Measurements from ENCODE around the gene MAGI2. TPM values are rescaled to one million over a fixed set of nuclear protein-coding genes. Genes with fewer than 3 reads are reported as not detected.
"Not testable (repeated sequence)": the region's sequence is repeated elsewhere in the genome, so short reads cannot be mapped to it uniquely, and the experiment has no call there.

MAGI2 gene
- total and polyA plus RNA-seq, 2 donors (not counting 3 experiments of a cell fraction or from before 2014, with no cell fraction given): 0.28 to 6.0 TPM

- FAIRE-seq (no peak), DNase-seq (ENCODE audit: low read depth, low spot score) (no peak)
- POLR2A ChIA-PET: no interaction called here
- H3K9ac ChIP-seq (replicated peaks; ENCODE audit: extremely low read depth, insufficient read depth, low read length): no peak overlapping the region
- no peaks in the 10 kb centered on the region for H3K9me3 ChIP-seq (replicated peaks; ENCODE audit: control insufficient read depth, insufficient read depth, low read length)
- dilution Hi-C loops (cut with MboI; ENCODE audit: extremely low pct_ligation_motif_present, low sequenced_read_pairs): no loop called here
- H4K20me1 ChIP-seq (replicated peaks; ENCODE audit: control insufficient read depth, extremely low read depth, insufficient read depth, low read length): no peaks in the 10 kb centered on the region
- no peak overlapping the region for H3K27ac ChIP-seq (ENCODE audit: insufficient read depth, low read depth, low read length)
- no peaks in the 10 kb centered on the region for H3K79me2 ChIP-seq (ENCODE audit: control insufficient read depth, insufficient read depth, low read length)
- H3K4me1 ChIP-seq (ENCODE audit: control insufficient read depth, extremely low read depth, insufficient read depth, low read length): no peaks in the 10 kb centered on the region
- CTCF ChIA-PET: interaction anchor here (0.8 kb wide), 1 partner anchor 11 kb away, joined by 3 read pairs; no protein-coding TSS in a partner anchor
- H3K4me3 ChIP-seq (replicated peaks in 1 of 3; ENCODE audit: insufficient read depth in 1 of 3, low read depth in 1 of 3, low read length in 3 of 3): no peak overlapping the region
- no peaks in the 10 kb centered on the region for H3K27me3 ChIP-seq (ENCODE audit: control insufficient read depth in 2 of 2, insufficient read depth in 2 of 2, low read length in 2 of 2)
- H3K4me2 ChIP-seq (ENCODE audit: insufficient read depth, low read length): no peak overlapping the region
- no peaks in the 10 kb centered on the region for H3K9me1 ChIP-seq (replicated peaks; ENCODE audit: control insufficient read depth, extremely low read depth, insufficient read depth, low read length)
- intact Hi-C loops (cut with micrococcal nuclease): no loop called here
- no peaks in the 10 kb centered on the region for H3K36me3 ChIP-seq (ENCODE audit: control insufficient read depth in 2 of 2, extremely low read depth in 1 of 2, insufficient read depth in 2 of 2, low read length in 2 of 2)
- TF ChIP-seq CTCF (IDR thresholded peaks at IDR 0.05; ENCODE audit: extremely low read depth in 1 of 2, insufficient read depth in 1 of 2, low read depth in 1 of 2, low read length in 2 of 2): no peak
- no peak for TF ChIP-seq POLR2AphosphoS5 (IDR thresholded peaks at IDR 0.05; ENCODE audit: insufficient read depth, low read depth, low read length)
- no peak for TF ChIP-seq GATA2 (IDR thresholded peaks at IDR 0.05; ENCODE audit: insufficient read depth, insufficient read length, low read depth, low read length)
- no peak for TF ChIP-seq EZH2 (IDR thresholded peaks at IDR 0.05; ENCODE audit: borderline replicate concordance, low read depth, low read length, severe bottlenecking)
- no peak for TF ChIP-seq POLR2A (IDR thresholded peaks at IDR 0.05; ENCODE audit: low read depth, low read length)
- TF ChIP-seq FOS (IDR thresholded peaks at IDR 0.05; ENCODE audit: borderline replicate concordance, insufficient read depth, low read length): no peak
- no peak for TF ChIP-seq MYC (IDR thresholded peaks at IDR 0.05; ENCODE audit: low read depth, low read length)
- TF ChIP-seq JUN (IDR thresholded peaks at IDR 0.05; ENCODE audit: borderline replicate concordance, insufficient read depth, insufficient read length, low read depth): no peak
- no peak for TF ChIP-seq MAX (IDR thresholded peaks at IDR 0.05; ENCODE audit: insufficient read depth, insufficient read length)
- BruUV-seq (replicated peaks): no TSS peak
- H2AFZ ChIP-seq (ENCODE audit: low read depth, low read length): no peak overlapping the region
Observed at GRCh38 chr7:78578686-78579085, 874.8 kb downstream of the MAGI2 start.

GRCh38 chr7:78577174-78577952 lies 876.1 kb downstream of the MAGI2 start:
- dilution Hi-C loops (cut with MboI; ENCODE audit: extremely low pct_ligation_motif_present, low sequenced_read_pairs); H3K4me1 ChIP-seq (ENCODE audit: control insufficient read depth, extremely low read depth, insufficient read depth, low read length); H3K9me3 ChIP-seq (replicated peaks; ENCODE audit: control insufficient read depth, insufficient read depth, low read length); intact Hi-C loops (cut with micrococcal nuclease); H3K4me2 ChIP-seq (ENCODE audit: insufficient read depth, low read length); H3K36me3 ChIP-seq (ENCODE audit: control insufficient read depth in 2 of 2, extremely low read depth in 1 of 2, insufficient read depth in 2 of 2, low read length in 2 of 2); CTCF ChIA-PET; H3K9ac ChIP-seq (replicated peaks; ENCODE audit: extremely low read depth, insufficient read depth, low read length); H4K20me1 ChIP-seq (replicated peaks; ENCODE audit: control insufficient read depth, extremely low read depth, insufficient read depth, low read length); H3K27me3 ChIP-seq (ENCODE audit: control insufficient read depth in 2 of 2, insufficient read depth in 2 of 2, low read length in 2 of 2); FAIRE-seq; H2AFZ ChIP-seq (ENCODE audit: low read depth, low read length); DNase-seq (ENCODE audit: low read depth, low spot score); H3K27ac ChIP-seq (ENCODE audit: insufficient read depth, low read depth, low read length); BruUV-seq (replicated peaks); H3K9me1 ChIP-seq (replicated peaks; ENCODE audit: control insufficient read depth, extremely low read depth, insufficient read depth, low read length); H3K79me2 ChIP-seq (ENCODE audit: control insufficient read depth, insufficient read depth, low read length); H3K4me3 ChIP-seq (replicated peaks in 1 of 3; ENCODE audit: insufficient read depth in 1 of 3, low read depth in 1 of 3, low read length in 3 of 3): not testable (repeated sequence)
- POLR2A ChIA-PET: interaction anchor here (0.7 kb wide), 1 partner anchor 71 kb away, joined by 3 read pairs; no protein-coding TSS in a partner anchor
